Measurements from ENCODE around the gene LPAR1. TPM values are rescaled to one million over a fixed set of nuclear protein-coding genes. Genes with fewer than 3 reads are reported as not detected.

LPAR1 gene
- total and polyA plus RNA-seq, 2 of the 8 experiments (the other 6 are each of a cell fraction or from before 2014, with no cell fraction given), result 3.4 to 5.1 TPM

- H3K27me3 ChIP-seq (replicated peaks in 1 of 4; ENCODE audit: control insufficient read depth in 3 of 4, extremely low read depth in 1 of 4, insufficient read depth in 3 of 4, low read length in 3 of 4), result peaks cover 3 to 14% (median 9%) of the 10 kb centered on the region in 4 experiments
- H3K18ac ChIP-seq (ENCODE audit: extremely low read depth, low read length), result no peak overlapping the region
- no peak overlapping the region for H4K8ac ChIP-seq (ENCODE audit: extremely low read depth, insufficient read depth, low read length)
- H3K4me1 ChIP-seq (replicated peaks in 1 of 4; ENCODE audit: control insufficient read depth in 3 of 4, insufficient read depth in 4 of 4, low read length in 3 of 4), result peaks cover 0 to 7% (median under 1%) of the 10 kb centered on the region in 4 experiments; a peak in 2 of 7 replicates
- no peak overlapping the region for H2AFZ ChIP-seq (ENCODE audit: low read length)
- H2BK120ac ChIP-seq (replicated peaks; ENCODE audit: low read depth, low read length), result no peak overlapping the region
- DNase-seq (ENCODE audit: low read depth in 1 of 2, low spot score in 2 of 2) (no peak), FAIRE-seq (no peak)
- H2BK12ac ChIP-seq (ENCODE audit: low read depth, low read length), result no peak overlapping the region
- H3K79me1 ChIP-seq (ENCODE audit: low read depth, low read length), result no peaks in the 10 kb centered on the region
- H3K36me3 ChIP-seq (ENCODE audit: control insufficient read depth in 2 of 4, insufficient read depth in 4 of 4, low read length in 3 of 4), result no peaks in the 10 kb centered on the region
- H3K4me2 ChIP-seq (ENCODE audit: insufficient read depth in 1 of 2, low read depth in 2 of 2, low read length in 2 of 2), result no peak overlapping the region
- no peak overlapping the region for H2AK5ac ChIP-seq (ENCODE audit: low read depth, low read length)
- ChIA-PET CTCF (ENCODE audit: partially characterized antibody) (no interaction called here), POLR2A (ENCODE audit: partially characterized antibody) (no interaction called here)
- peaks cover 15% of the 10 kb centered on the region; the same call in 1 of the 2 replicates for H3K23me2 ChIP-seq (ENCODE audit: low read depth, low read length)
- H3K79me2 ChIP-seq (ENCODE audit: control insufficient read depth in 1 of 2, insufficient read depth in 2 of 2, low read length in 2 of 2), result no peaks in the 10 kb centered on the region
- H2BK20ac ChIP-seq (ENCODE audit: low read length), result no peak overlapping the region
- no peak overlapping the region for H3K9ac ChIP-seq (replicated peaks in 1 of 4; ENCODE audit: extremely low read depth in 1 of 4, low read depth in 3 of 4, low read length in 3 of 4)
- no peak overlapping the region for H3K4ac ChIP-seq (replicated peaks; ENCODE audit: insufficient read length, low read depth, low read length)
- no peak overlapping the region for H4K5ac ChIP-seq (ENCODE audit: insufficient read length, low read depth, low read length)
- H3K9me3 ChIP-seq (ENCODE audit: insufficient read depth in 2 of 2, low read depth in 1 of 2, low read length in 1 of 2), result no peaks in the 10 kb centered on the region
- no peak overlapping the region for H3K14ac ChIP-seq (ENCODE audit: insufficient read length)
- no peak overlapping the region for H3K56ac ChIP-seq (replicated peaks; ENCODE audit: insufficient read length, low read depth, low read length)
- WGBS, 2 experiments (ENCODE audit: extremely low coverage in 1 of 2, insufficient coverage in 1 of 2, insufficient read length in 1 of 2, insufficient replicate concordance in 2 of 2, low coverage in 1 of 2, low lambda C conversion rate in 2 of 2, missing lambda C conversion rate in 1 of 2), result 84% methylated on average over 5 of the region's 5 CpGs; no CpG with 5 or more reads in 1 of the 2 experiments
- H2BK5ac ChIP-seq (ENCODE audit: low read depth, low read length), result no peak overlapping the region
- no peaks in the 10 kb centered on the region for H4K20me1 ChIP-seq (replicated peaks in 1 of 2; ENCODE audit: control insufficient read depth in 1 of 2, insufficient read depth in 2 of 2, low read length in 2 of 2)
- H4K91ac ChIP-seq (replicated peaks; ENCODE audit: insufficient read length, low read length), result no peak overlapping the region
- H3K4me3 ChIP-seq (ENCODE audit: extremely low read depth in 1 of 4, insufficient read depth in 2 of 4, low read depth in 3 of 4, low read length in 4 of 4), result no peak overlapping the region
- no peak overlapping the region for H3K23ac ChIP-seq (ENCODE audit: insufficient read length)
- no peak overlapping the region for H3K27ac ChIP-seq (ENCODE audit: low read depth, low read length)
- H2BK15ac ChIP-seq (ENCODE audit: low read length), result no peak overlapping the region
- no peak for TF ChIP-seq SP1 (IDR thresholded peaks at IDR 0.05; ENCODE audit: low read depth, low read length)
- no peak for TF ChIP-seq CTBP2 (IDR thresholded peaks at IDR 0.05; ENCODE audit: borderline replicate concordance, insufficient read depth, insufficient read length, low read length)
- no peak for TF ChIP-seq CBX8 (IDR thresholded peaks at IDR 0.05; ENCODE audit: borderline replicate concordance, low read depth, low read length)
- no peak for TF ChIP-seq EP300 (IDR thresholded peaks at IDR 0.05; ENCODE audit: borderline replicate concordance in 1 of 2, low read depth in 2 of 2, low read length in 2 of 2)
- no peak for TF ChIP-seq KDM4A (IDR thresholded peaks at IDR 0.05; ENCODE audit: low read depth, low read length, severe bottlenecking)
- TF ChIP-seq BRCA1 (IDR thresholded peaks at IDR 0.05; ENCODE audit: low read depth, low read length), result no peak
- no peak for TF ChIP-seq TCF12 (IDR thresholded peaks at IDR 0.05; ENCODE audit: low read depth, low read length)
- TF ChIP-seq E2F6 (IDR thresholded peaks at IDR 0.05), result no peak
- TF ChIP-seq TAF7 (optimal IDR thresholded peaks at IDR 0.05; ENCODE audit: borderline replicate concordance, low read depth, low read length), result no peak
- TF ChIP-seq ATF2 (IDR thresholded peaks at IDR 0.05; ENCODE audit: low read length), result no peak
- TF ChIP-seq TBP (IDR thresholded peaks at IDR 0.05; ENCODE audit: low read depth, low read length), result no peak
- TF ChIP-seq SIRT6 (IDR thresholded peaks at IDR 0.05; ENCODE audit: low read length), result no peak
Measured at GRCh38 chr9:111041902-111042301, 3.6 kb upstream of the LPAR1 start.
